Sigmoid colon (tissue), 7 donors: ENCODE measurements around the gene MGAT5. TPM values are rescaled to one million over a fixed set of nuclear protein-coding genes. Genes with fewer than 3 reads are reported as not detected.

Experiments used
- DNase-seq: peaks from one replicate; pipeline ENCODE4 v3.0.0-alpha.2; 2019
- H3K27ac ChIP-seq, 4 donors: fragments of 200-600 bp; sonication (generic); one replicate each; pipeline ENCODE4 v1.5.1; 2016 to 2019; ENCODE audit warnings: mild to moderate bottlenecking in 1 of 4
- H3K27me3 ChIP-seq, 3 donors: fragments of 200-600 bp; sonication (generic); one replicate each; pipeline ENCODE4 v1.5.1; 2019; ENCODE audit warnings: mild to moderate bottlenecking in 1 of 3
- H3K36me3 ChIP-seq, 4 donors: fragments of 200-600 bp; sonication (generic); one replicate each; pipeline ENCODE4 v1.5.1; 2016 to 2019
- H3K4me1 ChIP-seq, 4 donors: fragments of 200-600 bp; sonication (generic); one replicate each; pipeline ENCODE4 v1.5.1; 2017 to 2019
- H3K4me3 ChIP-seq, 4 donors: fragments of 200-600 bp; sonication (generic); one replicate each; pipeline ENCODE4 v1.5.1; 2017 to 2019; ENCODE audit warnings: mild to moderate bottlenecking in 2 of 4, moderate library complexity in 1 of 4
- H3K9me3 ChIP-seq, 4 donors: fragments of 200-600 bp in 3 of 4; sonication (generic) in 3 of 4; one replicate each; pipeline versions ENCODE4 v1.5.1 to v1.6.1; 2013 to 2019
- CTCF ChIP-seq, 4 experiments: fragments of 450-650 bp in 3 of 4; fragments of 200-600 bp in 1 of 4; IDR thresholded peaks; one replicate each; pipeline ENCODE4 v1.5.1; 2016 to 2019; ENCODE audit warnings: antibody characterized with exemption in 4 of 4, mild to moderate bottlenecking in 3 of 4, moderate library complexity in 2 of 4
- EP300 ChIP-seq, 4 donors: sonication (generic); formaldehyde crosslinking; IDR thresholded peaks; one replicate each; pipeline ENCODE4 v1.6.1; 2017; ENCODE audit warnings: antibody characterized with exemption in 4 of 4
- POLR2A ChIP-seq, 2 donors: fragments of 450-650 bp; IDR thresholded peaks; one replicate each; pipeline ENCODE4 v1.6.1; 2016; ENCODE audit warnings: antibody characterized with exemption in 2 of 2, mild to moderate bottlenecking in 2 of 2, moderate library complexity in 2 of 2
- POLR2AphosphoS5 ChIP-seq, 4 donors: sonication (generic); formaldehyde crosslinking; IDR thresholded peaks; one replicate each; pipeline ENCODE4 v1.6.1; 2017; ENCODE audit warnings: antibody characterized with exemption in 4 of 4
- WGBS, 2 donors: extraction: QIAGEN DNeasy Blood & Tissue Kit; methylation state at CpG; one replicate each; pipeline ENCODE4 v1.1.7; 2013; 5-methylcytosine and 5-hydroxymethylcytosine counted together
- intact Hi-C: fragments of 100-400 bp; cut with DNase I; formaldehyde crosslinking; loops from one replicate; pipeline ENCODE4 v1.15.1; 2023
- polyA plus RNA-seq, 3 donors: library from polyadenylated mRNA; stranded (reverse); fragments of 200-250 nt; gene quantifications; one replicate each; pipeline ENCODE4 v1.2.3, GENCODE V29; 2013
- total RNA-seq, 4 donors: library from RNA; depleted of rRNA; stranded (reverse); fragments of >200 nt; gene quantifications; one replicate each; pipeline ENCODE4 v1.1.0, GENCODE V29; 2016
- donor health status: healthy with polysubstance abuse.
- donor health status: Bipolar disorder and iron deficiency.
- donor health status: healthy.

MGAT5 gene
- total and polyA plus RNA-seq, 7 donors: 3.0 to 42.4 (median 30.3) TPM

- H3K4me1 ChIP-seq: peaks cover 0 to 17% (median 12%) of the 10 kb centered on the region in 4 donors
- no peaks in the 10 kb centered on the region for H3K27me3 ChIP-seq
- DNase-seq: no peak
- TF ChIP-seq EP300 (IDR thresholded peaks at IDR 0.05): no peak
- no peak for TF ChIP-seq CTCF (IDR thresholded peaks at IDR 0.05)
- TF ChIP-seq POLR2A (IDR thresholded peaks at IDR 0.05): no peak
- TF ChIP-seq POLR2AphosphoS5 (IDR thresholded peaks at IDR 0.05): no peak
- intact Hi-C loops: no loop called here
- no peak overlapping the region for H3K4me3 ChIP-seq
- H3K27ac ChIP-seq: no peak overlapping the region
- H3K9me3 ChIP-seq: no peaks in the 10 kb centered on the region
- WGBS, 2 donors: 65 to 84% methylated on average over 2 of the region's 2 CpGs
- H3K36me3 ChIP-seq: no peaks in the 10 kb centered on the region
These were observed 42.4 kb downstream of the MGAT5 start for GRCh38 chr2:134296301-134296700.

DNA sequence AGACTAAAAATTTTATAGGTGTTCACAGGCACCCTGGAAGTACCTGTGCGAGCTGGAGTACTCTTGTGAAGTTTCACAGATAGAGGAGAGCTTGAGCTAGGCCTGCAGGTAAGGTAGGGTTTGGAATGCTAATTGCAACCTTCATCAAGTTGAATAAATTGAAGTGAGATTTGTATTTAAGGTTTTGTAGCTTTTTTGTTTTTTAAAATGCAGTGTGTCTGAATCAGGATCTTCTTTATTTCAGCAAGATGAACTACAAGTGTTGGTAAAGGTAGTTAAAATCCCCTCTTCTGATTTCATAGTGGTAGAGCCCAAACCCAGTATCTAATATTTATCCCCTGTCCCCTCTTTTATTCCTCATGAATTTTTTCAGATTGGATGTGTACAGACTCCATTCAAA lies 45.5 kb downstream of the MGAT5 start:
- WGBS, 2 donors: 94 to 100% methylated on average over 1 of the region's 1 CpG
- no peak for DNase-seq
- Histone ChIP-seq H3K36me3 (no peaks in the 10 kb centered on the region), H3K27ac (no peak overlapping the region), H3K27me3 (no peaks in the 10 kb centered on the region), H3K9me3 (no peaks in the 10 kb centered on the region), H3K4me1 (peaks cover 0 to 29% (median 20%) of the 10 kb centered on the region in 4 donors), H3K4me3 (no peak overlapping the region)
- TF ChIP-seq CTCF (IDR thresholded peaks at IDR 0.05): no peak
- TF ChIP-seq POLR2AphosphoS5 (IDR thresholded peaks at IDR 0.05): no peak
- TF ChIP-seq POLR2A (IDR thresholded peaks at IDR 0.05): no peak
- TF ChIP-seq EP300 (IDR thresholded peaks at IDR 0.05): no peak
- intact Hi-C loops: no loop called here

- 16 to 61% methylated on average over 1 of the region's 1 CpG for WGBS, 2 donors
- Histone ChIP-seq H3K4me1 (peaks cover 0 to 25% (median 18%) of the 10 kb centered on the region in 4 donors), H3K4me3 (no peak overlapping the region), H3K9me3 (no peaks in the 10 kb centered on the region), H3K36me3 (no peaks in the 10 kb centered on the region), H3K27me3 (no peaks in the 10 kb centered on the region), H3K27ac (no peak overlapping the region)
- DNase-seq: no peak
- TF ChIP-seq POLR2A (IDR thresholded peaks at IDR 0.05) (no peak), EP300 (IDR thresholded peaks at IDR 0.05) (no peak), CTCF (IDR thresholded peaks at IDR 0.05) (no peak), POLR2AphosphoS5 (IDR thresholded peaks at IDR 0.05) (no peak)
- intact Hi-C loops: no loop called here
These were observed 46.7 kb downstream of the MGAT5 start for GRCh38 chr2:134300585-134300984.

GRCh38 chr2:134301099-134301927 lies 47.4 kb downstream of the MGAT5 start:
- H3K36me3 ChIP-seq: no peaks in the 10 kb centered on the region
- peak overlapping the region in 2 of 4 donors; percentile 20 to 44 for H3K27ac ChIP-seq
- peaks cover 0 to 18% (median 15%) of the 10 kb centered on the region in 4 donors for H3K4me1 ChIP-seq
- no peak for TF ChIP-seq CTCF (IDR thresholded peaks at IDR 0.05)
- TF ChIP-seq EP300 (IDR thresholded peaks at IDR 0.05): no peak
- no peak for TF ChIP-seq POLR2AphosphoS5 (IDR thresholded peaks at IDR 0.05)
- TF ChIP-seq POLR2A (IDR thresholded peaks at IDR 0.05): no peak
- no peaks in the 10 kb centered on the region for H3K27me3 ChIP-seq
- intact Hi-C loops: no loop called here
- no peak overlapping the region for H3K4me3 ChIP-seq
- WGBS, 2 donors: 71 to 80% methylated on average over 8 of the region's 8 CpGs
- no peak for DNase-seq
- H3K9me3 ChIP-seq: no peaks in the 10 kb centered on the region
